Endothelial cell (in vitro differentiated cells): ENCODE data around the gene FGG. TPM values are rescaled to one million over a fixed set of nuclear protein-coding genes. Genes with fewer than 3 reads are reported as not detected.

Experiments
- DNase-seq: peaks from one replicate; pipeline ENCODE4 v3.0.0; 2021; ENCODE audit warnings: low spot score
- H3K27ac Mint-ChIP-seq: one replicate; pipeline ENCODE4 v1.8.0; 2021; ENCODE audit warnings: mixed read lengths, inconsistent platforms; ENCODE audit not compliant: unreplicated experiment
- H3K27me3 Mint-ChIP-seq: one replicate; pipeline ENCODE4 v1.8.0; 2021; ENCODE audit warnings: mild to moderate bottlenecking, moderate library complexity, mixed read lengths, inconsistent platforms; ENCODE audit not compliant: unreplicated experiment
- H3K36me3 Mint-ChIP-seq: one replicate; pipeline ENCODE4 v1.8.0; 2021; ENCODE audit warnings: mild to moderate bottlenecking, low read depth, mixed read lengths, inconsistent platforms; ENCODE audit not compliant: unreplicated experiment
- H3K4me1 Mint-ChIP-seq: one replicate; pipeline ENCODE4 v1.8.0; 2021; ENCODE audit warnings: mild to moderate bottlenecking, mixed read lengths, inconsistent platforms; ENCODE audit not compliant: unreplicated experiment
- H3K4me3 Mint-ChIP-seq: one replicate; pipeline ENCODE4 v1.8.0; 2021; ENCODE audit warnings: mild to moderate bottlenecking, mixed read lengths, inconsistent platforms; ENCODE audit not compliant: unreplicated experiment
- H3K9me3 Mint-ChIP-seq: one replicate; pipeline ENCODE4 v1.8.0; 2021; ENCODE audit warnings: mixed read lengths, inconsistent platforms; ENCODE audit not compliant: unreplicated experiment
- CTCF ChIP-seq: fragments of 200-600 bp; sonication (generic); IDR thresholded peaks from one replicate; pipeline ENCODE4 v1.5.0; 2021; ENCODE audit warnings: antibody characterized with exemption; ENCODE audit not compliant: unreplicated experiment
- long read RNA-seq: library from polyadenylated mRNA; unstranded; transcript quantifications from one replicate; pipeline ENCODE4 v2.0.0, GENCODE V29; 2020; ENCODE audit not compliant: unreplicated experiment
- total RNA-seq: library from RNA; stranded (reverse); fragmentation: NEBNext Ultra II Directional; extraction: Animal tissue kit (Norgen Biotek cat#: 25700); gene quantifications from one replicate; pipeline ENCODE4 v1.2.1, GENCODE V29; 2021; ENCODE audit not compliant: unreplicated experiment

Gene FGG
- total RNA-seq, result not detected
- long read RNA-seq, result 0 reads

GRCh38 chr4:154612472-154613414, at the start of gene FGG:
Gene FGG (minus strand): TSS chr4:154612656. CDS start chr4:154612609, 47 bp downstream.
- Mint-ChIP-seq H3K27me3 (no peaks in the 10 kb centered on the region), H3K9me3 (no peaks in the 10 kb centered on the region), H3K36me3 (no peaks in the 10 kb centered on the region), H3K27ac (no peak within 1 kb of the TSS), H3K4me1 (no peaks in the 10 kb centered on the region), H3K4me3 (no peak within 1 kb of the TSS)
- no peak for TF ChIP-seq CTCF
- no peak for DNase-seq

- DNase-seq, result no peak
Observed at GRCh38 chr4:154660052-154660451, 47.6 kb upstream of the FGG start.

GRCh38 chr4:154658680-154659405, 46.4 kb upstream of the FGG start:
- DNase-seq, result no peak
- Mint-ChIP-seq H3K27ac (no peak overlapping the region), H3K27me3 (no peaks in the 10 kb centered on the region), H3K9me3 (no peaks in the 10 kb centered on the region), H3K4me3 (no peak overlapping the region), H3K36me3 (no peaks in the 10 kb centered on the region), H3K4me1 (no peaks in the 10 kb centered on the region)
- no peak for TF ChIP-seq CTCF

More at GRCh38 chr4:154660052-154660451, 47.6 kb upstream of the FGG start:
- Mint-ChIP-seq H3K36me3 (no peaks in the 10 kb centered on the region), H3K27ac (no peak overlapping the region), H3K4me1 (no peaks in the 10 kb centered on the region), H3K4me3 (no peak overlapping the region), H3K9me3 (no peaks in the 10 kb centered on the region), H3K27me3 (no peaks in the 10 kb centered on the region)
- TF ChIP-seq CTCF, result no peak

- TF ChIP-seq CTCF, result no peak
- Mint-ChIP-seq H3K27me3 (peaks cover 1% of the 10 kb centered on the region), H3K27ac (no peak overlapping the region), H3K36me3 (no peaks in the 10 kb centered on the region), H3K4me3 (no peak overlapping the region), H3K4me1 (no peaks in the 10 kb centered on the region), H3K9me3 (no peaks in the 10 kb centered on the region)
- DNase-seq, result no peak
Observed at GRCh38 chr4:154643493-154643892, 31.0 kb upstream of the FGG start.
